ENCODE measurements around the gene ATAD3A. TPM values are rescaled to one million over a fixed set of nuclear protein-coding genes. Genes with fewer than 3 reads are reported as not detected.
A peak's percentile ranks its signal among the peaks of the same experiment; 100 is the strongest.
"Not testable (repeated sequence)": the region's sequence is repeated elsewhere in the genome, so short reads cannot be mapped to it uniquely, and the experiment has no call there.

The ATAD3A gene
- total and polyA plus RNA-seq, 9 donors, result 2.8 to 23.9 (median 16.9) TPM

DNA sequence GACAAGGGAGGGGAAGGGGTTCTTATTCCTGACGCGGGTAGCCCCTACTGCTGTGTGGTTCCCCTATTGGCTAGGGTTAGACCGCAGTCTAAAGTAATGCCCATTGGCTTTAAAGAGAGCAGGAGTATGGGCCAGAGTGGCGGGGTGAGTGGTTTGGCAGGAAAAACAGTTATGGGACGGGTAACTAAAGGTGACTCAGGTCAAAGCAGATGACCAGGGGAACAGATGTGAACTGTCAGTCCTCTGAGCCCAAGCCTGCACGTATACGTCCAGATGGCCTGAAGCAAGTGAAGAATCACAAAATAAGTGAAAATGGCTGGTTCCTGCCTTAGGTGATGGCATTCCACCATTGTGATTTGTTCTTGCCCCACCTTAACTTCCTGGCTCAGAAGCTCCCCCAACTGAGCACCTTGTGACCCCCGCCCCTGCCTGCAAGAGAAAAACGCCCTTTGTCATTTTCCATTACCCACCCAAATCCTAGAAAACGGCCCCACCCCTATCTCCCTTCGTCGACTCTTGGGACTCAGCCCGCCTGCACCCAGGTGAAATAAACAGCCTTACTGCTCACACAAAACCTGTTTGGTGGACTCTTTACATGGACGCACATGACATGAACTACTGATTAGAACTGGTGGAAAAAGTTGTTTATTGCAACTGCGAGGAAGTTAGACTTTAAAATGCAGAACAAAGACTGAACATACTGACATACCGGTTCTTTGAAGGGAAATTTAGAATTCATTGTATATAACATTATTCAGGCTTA lies 41.2 kb upstream of the ATAD3A start:
- WGBS, 3 donors, result 17 to 22% (median 20%) methylated on average over 16 of the region's 16 CpGs
- no peaks in the 10 kb centered on the region for H3K36me3 ChIP-seq
- H3K9me3 ChIP-seq, result no peaks in the 10 kb centered on the region
- peak overlapping the region; percentile 84 for H3K4me3 ChIP-seq
- TF ChIP-seq POLR2A (IDR thresholded peaks at IDR 0.05) (no peak), EP300 (IDR thresholded peaks at IDR 0.05) (no peak)
- TF ChIP-seq, protein P1, sequence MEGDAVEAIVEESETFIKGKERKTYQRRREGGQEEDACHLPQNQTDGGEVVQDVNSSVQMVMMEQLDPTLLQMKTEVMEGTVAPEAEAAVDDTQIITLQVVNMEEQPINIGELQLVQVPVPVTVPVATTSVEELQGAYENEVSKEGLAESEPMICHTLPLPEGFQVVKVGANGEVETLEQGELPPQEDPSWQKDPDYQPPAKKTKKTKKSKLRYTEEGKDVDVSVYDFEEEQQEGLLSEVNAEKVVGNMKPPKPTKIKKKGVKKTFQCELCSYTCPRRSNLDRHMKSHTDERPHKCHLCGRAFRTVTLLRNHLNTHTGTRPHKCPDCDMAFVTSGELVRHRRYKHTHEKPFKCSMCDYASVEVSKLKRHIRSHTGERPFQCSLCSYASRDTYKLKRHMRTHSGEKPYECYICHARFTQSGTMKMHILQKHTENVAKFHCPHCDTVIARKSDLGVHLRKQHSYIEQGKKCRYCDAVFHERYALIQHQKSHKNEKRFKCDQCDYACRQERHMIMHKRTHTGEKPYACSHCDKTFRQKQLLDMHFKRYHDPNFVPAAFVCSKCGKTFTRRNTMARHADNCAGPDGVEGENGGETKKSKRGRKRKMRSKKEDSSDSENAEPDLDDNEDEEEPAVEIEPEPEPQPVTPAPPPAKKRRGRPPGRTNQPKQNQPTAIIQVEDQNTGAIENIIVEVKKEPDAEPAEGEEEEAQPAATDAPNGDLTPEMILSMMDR (IDR thresholded peaks at IDR 0.05), result no peak
- no peak for DNase-seq
- intact Hi-C loops (cut with DNase I), result no loop called here
- H3K27me3 ChIP-seq, result no peaks in the 10 kb centered on the region
- H3K4me1 ChIP-seq (ENCODE audit: insufficient read depth), result peaks cover 10% of the 10 kb centered on the region
- H3K27ac ChIP-seq, result peak overlapping the region; percentile 53 to 85

DNA sequence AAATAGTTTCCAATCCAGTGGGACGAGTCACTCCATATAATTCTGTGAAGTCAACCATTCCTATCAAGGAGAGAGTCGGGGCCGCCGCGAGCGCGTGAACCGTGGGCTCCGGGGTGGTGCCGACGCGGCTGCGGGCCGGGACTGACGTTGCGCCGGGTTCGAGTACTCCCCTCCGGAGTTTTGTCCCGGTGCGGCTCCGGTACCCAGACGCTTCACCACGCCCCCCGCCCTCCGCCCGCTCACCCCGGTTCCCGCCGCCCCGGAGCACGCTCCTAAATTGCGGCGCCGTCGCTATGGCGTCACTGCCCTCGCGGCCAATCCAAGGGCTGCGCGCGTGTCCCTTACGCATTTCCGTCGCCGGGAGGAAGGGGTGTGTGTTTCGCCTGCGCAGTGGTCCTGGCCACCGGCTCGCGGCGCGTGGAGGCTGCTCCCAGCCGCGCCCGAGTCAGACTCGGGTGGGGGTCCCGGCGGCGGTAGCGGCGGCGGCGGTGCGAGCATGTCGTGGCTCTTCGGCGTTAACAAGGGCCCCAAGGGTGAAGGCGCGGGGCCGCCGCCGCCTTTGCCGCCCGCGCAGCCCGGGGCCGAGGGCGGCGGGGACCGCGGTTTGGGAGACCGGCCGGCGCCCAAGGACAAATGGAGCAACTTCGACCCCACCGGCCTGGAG lies 40.4 kb upstream of the ATAD3A start, which contains the start of gene ATAD3B:
Gene ATAD3B, plus strand, starts transcription at position 377 of the 664 bp plus-strand sequence. Its CDS starts 120 bp downstream, at position 497.
- Histone ChIP-seq H3K4me1 (ENCODE audit: insufficient read depth) (peaks cover 10% of the 10 kb centered on the region), H3K27me3 (no peaks in the 10 kb centered on the region), H3K36me3 (no peaks in the 10 kb centered on the region), H3K27ac (peak within 1 kb of the TSS; percentile 53 to 85), H3K4me3 (peak within 1 kb of the TSS; percentile 84), H3K9me3 (no peaks in the 10 kb centered on the region)
- TF ChIP-seq, protein P1 (IDR thresholded peaks at IDR 0.05), result peak in 1 of 3 donors; percentile 5
- TF ChIP-seq EP300 (IDR thresholded peaks at IDR 0.05) (no peak), POLR2A (IDR thresholded peaks at IDR 0.05) (peak; percentile 25)
- WGBS, 3 donors, result 1 to 2% (median 1%) methylated on average over 36 to 87 of the region's 87 CpGs
- peak; percentile 81 to 95 (median 93) for DNase-seq
- intact Hi-C loops (cut with DNase I), result no loop called here

DNA sequence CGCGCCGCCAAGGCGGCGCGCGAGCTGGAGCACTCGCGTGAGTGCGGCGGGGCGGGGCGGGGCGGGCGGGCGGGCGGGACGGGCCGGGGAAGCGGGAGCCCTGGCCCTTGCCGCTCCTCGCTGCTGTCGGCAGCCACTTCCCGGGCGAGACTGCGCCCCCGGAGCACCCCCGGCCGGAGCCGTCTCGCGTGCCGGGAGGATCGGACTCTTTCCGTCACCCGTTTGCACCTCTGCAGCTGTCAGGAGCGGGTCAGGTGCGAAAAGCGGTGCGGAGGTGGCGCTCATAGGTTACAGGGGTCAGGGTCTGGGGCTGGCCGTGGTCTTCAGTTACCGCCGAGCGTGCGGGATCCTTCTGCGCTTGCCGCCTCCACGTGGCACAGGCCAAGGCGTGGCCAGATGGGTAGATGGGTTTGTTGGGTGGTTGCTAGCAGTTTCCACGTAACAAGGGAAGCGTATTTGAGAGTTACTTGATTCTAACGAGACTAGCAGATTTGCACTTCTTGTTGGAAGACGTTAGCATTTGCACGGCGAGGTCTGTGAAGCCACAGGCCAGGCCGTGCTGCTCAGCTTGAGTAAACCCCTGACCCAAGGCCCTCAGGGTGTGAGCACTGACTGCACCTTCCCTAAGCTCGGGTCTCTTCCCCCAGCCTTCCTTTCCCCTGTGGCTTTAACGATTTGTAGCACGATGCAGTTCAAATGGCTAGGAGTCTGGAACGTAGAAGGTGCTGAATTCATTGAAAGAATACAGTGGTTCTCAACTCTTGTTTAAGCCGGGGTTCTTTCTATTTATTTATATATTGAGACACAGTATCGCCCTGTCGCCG lies 39.7 kb upstream of the ATAD3A start:
- intact Hi-C loops (cut with DNase I); DNase-seq; H3K36me3 ChIP-seq; H3K4me1 ChIP-seq (ENCODE audit: insufficient read depth); H3K27me3 ChIP-seq; H3K9me3 ChIP-seq: not testable (repeated sequence)
- H3K4me3 ChIP-seq, result peak overlapping the region; percentile 84
- 2 to 5% (median 2%) methylated on average over 36 to 51 of the region's 65 CpGs for WGBS, 3 donors
- peak overlapping the region in 1 of 2 donors; percentile 85 for H3K27ac ChIP-seq

DNA sequence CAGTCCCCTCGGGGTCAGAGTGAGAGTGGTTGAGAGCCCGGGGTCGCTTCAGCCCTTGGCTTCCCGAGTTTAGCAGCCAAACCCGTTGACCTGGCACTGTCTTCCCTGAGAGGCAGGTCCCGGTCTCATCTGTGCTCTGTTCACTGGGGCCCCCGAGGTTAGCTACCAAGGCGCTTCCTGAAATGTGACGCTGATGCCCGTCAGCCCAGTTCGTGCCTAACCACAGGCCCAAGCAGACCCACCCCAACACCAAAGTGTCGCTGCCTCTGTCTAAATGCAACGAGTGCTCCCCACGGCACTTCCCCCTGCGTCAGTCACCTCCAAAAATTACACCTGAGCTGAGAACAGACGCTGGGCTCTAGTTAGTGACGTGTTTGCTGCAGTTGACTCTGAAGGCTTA lies 36.0 kb upstream of the ATAD3A start:
- H3K4me1 ChIP-seq (ENCODE audit: insufficient read depth); H3K4me3 ChIP-seq; H3K9me3 ChIP-seq; H3K27ac ChIP-seq; H3K36me3 ChIP-seq; intact Hi-C loops (cut with DNase I); DNase-seq; H3K27me3 ChIP-seq: not testable (repeated sequence)
- 83 to 100% (median 83%) methylated on average over 1 to 15 of the region's 17 CpGs for WGBS, 3 donors

DNA sequence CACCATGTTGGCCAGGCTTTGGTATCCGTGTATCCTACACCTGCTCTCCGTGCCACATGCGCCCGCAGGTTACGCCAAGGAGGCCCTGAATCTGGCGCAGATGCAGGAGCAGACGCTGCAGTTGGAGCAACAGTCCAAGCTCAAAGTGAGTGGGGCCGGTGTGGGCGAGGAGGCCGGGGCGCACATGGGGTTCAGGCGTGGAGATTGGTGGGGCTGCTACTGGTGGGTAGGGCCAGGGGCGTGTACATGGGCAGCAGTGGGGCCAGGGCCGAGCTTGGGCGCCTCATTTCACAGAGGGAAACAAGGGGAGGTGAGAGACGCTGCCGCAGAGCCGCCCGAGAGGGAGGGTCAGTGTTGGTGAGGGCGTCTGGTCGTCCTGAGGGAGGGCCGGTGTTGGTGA lies 34.8 kb upstream of the ATAD3A start:
- no peak for TF ChIP-seq EP300 (IDR thresholded peaks at IDR 0.05)
- TF ChIP-seq, protein P1 (IDR thresholded peaks at IDR 0.05), result no peak
- DNase-seq, result no peak
- Histone ChIP-seq H3K4me3 (no peak overlapping the region), H3K4me1 (ENCODE audit: insufficient read depth) (peaks cover 5% of the 10 kb centered on the region), H3K36me3 (no peaks in the 10 kb centered on the region), H3K27me3 (no peaks in the 10 kb centered on the region), H3K27ac (no peak overlapping the region), H3K9me3 (no peaks in the 10 kb centered on the region)
- intact Hi-C loops (cut with DNase I), result no loop called here
- 90 to 94% (median 94%) methylated on average over 22 of the region's 22 CpGs for WGBS, 3 donors

All from ovary (tissue), 9 donors.